ENCODE results near the gene MAVS. TPM values are rescaled to one million over a fixed set of nuclear protein-coding genes. Genes with fewer than 3 reads are reported as not detected.

The MAVS gene
- total RNA-seq, 1 experiment from 2014 or later, result 24.2 TPM

- H2BK12ac ChIP-seq (ENCODE audit: insufficient read length, low read depth, low read length), result no peak overlapping the region
- H2BK20ac ChIP-seq (ENCODE audit: low read depth, low read length, poor library complexity, severe bottlenecking), result no peak overlapping the region
- H3K9ac ChIP-seq (ENCODE audit: extremely low read depth, insufficient read length, low read length), result no peak overlapping the region
- H4K5ac ChIP-seq (ENCODE audit: insufficient read length, low read depth, low read length), result no peak overlapping the region
- H3K36me3 Mint-ChIP-seq (ENCODE audit: insufficient read depth in 1 of 3, low read depth in 3 of 3), result peaks cover 0 to 2% (median 0%) of the 10 kb centered on the region in 3 experiments; a peak in 1 of 7 replicates
- no peaks in the 10 kb centered on the region for H4K20me1 ChIP-seq (ENCODE audit: control insufficient read depth, insufficient read depth, insufficient read length)
- H3K9me3 ChIP-seq (ENCODE audit: control insufficient read depth, low read depth, low read length), result no peaks in the 10 kb centered on the region
- no peak overlapping the region for H3K27ac ChIP-seq (ENCODE audit: insufficient read length, low read depth, low read length)
- no peaks in the 10 kb centered on the region for H3K79me1 ChIP-seq (ENCODE audit: insufficient read depth, low read depth, low read length, poor library complexity, severe bottlenecking)
- DNase-seq, result no peak
- H3K27ac Mint-ChIP-seq, result peak overlapping the region in 2 of 3 experiments; percentile 62 to 83; a peak in 3 of 7 replicates
- no peak overlapping the region for H2AK5ac ChIP-seq (ENCODE audit: insufficient read length, low read length)
- H3K14ac ChIP-seq (ENCODE audit: insufficient read depth, low read length), result no peak overlapping the region
- no peaks in the 10 kb centered on the region for H3K23me2 ChIP-seq (ENCODE audit: insufficient read length, low read depth, low read length, poor library complexity, severe bottlenecking)
- H4K8ac ChIP-seq (replicated peaks; ENCODE audit: insufficient read length, low read depth, low read length), result no peak overlapping the region
- no peaks in the 10 kb centered on the region for H3K27me3 ChIP-seq (ENCODE audit: insufficient read depth, low read length)
- H3K4ac ChIP-seq (ENCODE audit: low read depth, low read length), result no peak overlapping the region
- no peak overlapping the region for H3K23ac ChIP-seq (ENCODE audit: insufficient read length, low read depth, low read length)
- no peak overlapping the region for H2BK15ac ChIP-seq (ENCODE audit: low read depth, low read length)
- peaks cover 23 to 33% of the 10 kb centered on the region in 2 experiments for H3K4me1 Mint-ChIP-seq
- H3K4me1 ChIP-seq (ENCODE audit: insufficient read depth, low read length), result no peaks in the 10 kb centered on the region; the same call in 1 of the 2 replicates
- H3K4me3 Mint-ChIP-seq, result peak overlapping the region; percentile 82 to 85
- no peak overlapping the region for H3K56ac ChIP-seq (ENCODE audit: insufficient read length, low read depth, low read length)
- H3K79me2 ChIP-seq (ENCODE audit: insufficient read depth, low read length), result no peaks in the 10 kb centered on the region
- H3K27me3 Mint-ChIP-seq (ENCODE audit: low read depth), result no peaks in the 10 kb centered on the region
- H2BK120ac ChIP-seq (ENCODE audit: low read depth, low read length, poor library complexity, severe bottlenecking), result no peak overlapping the region
- no peak overlapping the region for H3T11ph ChIP-seq (ENCODE audit: low read length)
- WGBS (ENCODE audit: extremely low coverage, insufficient read length, low lambda C conversion rate), result no CpG with 5 or more reads among the region's 20 CpGs
- H3K18ac ChIP-seq (ENCODE audit: insufficient read length, low read depth, low read length), result no peak overlapping the region
- no peak overlapping the region for H2BK5ac ChIP-seq (ENCODE audit: insufficient read length, low read length)
- no peak overlapping the region for H2AFZ ChIP-seq (ENCODE audit: low read length)
- no peak overlapping the region for H4K91ac ChIP-seq (ENCODE audit: insufficient read length, low read depth, low read length)
- TF ChIP-seq CTCF (conservative IDR thresholded peaks at IDR 0.05), result no peak
- peak overlapping the region; percentile 8 for H3K4me2 ChIP-seq (ENCODE audit: insufficient read depth, insufficient read length, low read length)
- no peaks in the 10 kb centered on the region; a peak in 1 of 5 replicates for H3K9me3 Mint-ChIP-seq
Observed at GRCh38 chr20:3819411-3820047, 27.1 kb upstream of the MAVS start.
